NCI-H1436 treated with DMSO at 0.1 percent for 48 hours (cell line): ENCODE results near the gene POLH.

Experiments
- DNase-seq: peaks from one replicate; lab custom pipeline; 2025; lab: John Stamatoyannopoulos, UW

POLH gene

DNA sequence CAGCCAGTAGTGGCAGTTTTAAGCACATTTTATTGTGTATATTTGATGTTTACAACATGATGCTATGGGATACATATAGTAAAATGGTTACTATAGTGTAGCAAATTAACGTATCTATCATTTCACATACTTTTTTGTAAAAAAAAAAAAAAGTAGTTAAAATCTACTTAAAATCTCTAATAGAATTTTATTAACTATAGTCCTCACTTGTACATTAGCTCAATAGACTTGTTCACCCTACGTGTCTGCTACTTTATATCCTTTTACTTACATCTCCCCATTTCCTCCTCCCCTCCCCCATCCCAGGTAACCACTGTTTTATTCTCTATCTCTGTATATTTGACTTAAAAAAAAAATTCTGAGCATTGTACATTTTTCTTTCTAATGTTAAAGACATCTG, 30.0 kb downstream of the POLH start:
- no peak for DNase-seq

- peak; percentile 14 for DNase-seq
Measured at GRCh38 chr6:43608310-43608763, 32.4 kb downstream of the POLH start.

- DNase-seq: no peak
Measured at GRCh38 chr6:43608807-43609206, 32.8 kb downstream of the POLH start.

DNA sequence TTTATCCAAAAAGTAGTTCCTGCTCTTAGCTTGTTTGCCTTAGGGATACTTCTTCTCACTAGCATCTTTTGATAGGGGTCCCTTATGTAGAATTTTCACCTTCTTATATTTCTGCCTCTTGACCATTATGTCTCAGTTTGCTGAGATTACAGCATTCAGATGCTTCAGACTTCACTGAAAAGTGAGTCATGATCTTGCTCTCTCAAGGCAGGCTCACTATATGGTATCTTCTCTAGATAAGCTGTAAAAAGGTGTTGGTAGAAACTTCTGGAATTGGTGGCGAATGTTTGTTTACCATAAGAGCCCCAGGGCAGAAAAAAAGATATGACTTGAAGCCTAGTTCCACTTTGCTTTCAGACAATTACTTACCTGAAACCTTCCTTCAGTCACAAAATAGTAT, 33.4 kb downstream of the POLH start:
- DNase-seq: no peak

- no peak for DNase-seq
Measured at GRCh38 chr6:43610431-43610830, 34.4 kb downstream of the POLH start.

DNA sequence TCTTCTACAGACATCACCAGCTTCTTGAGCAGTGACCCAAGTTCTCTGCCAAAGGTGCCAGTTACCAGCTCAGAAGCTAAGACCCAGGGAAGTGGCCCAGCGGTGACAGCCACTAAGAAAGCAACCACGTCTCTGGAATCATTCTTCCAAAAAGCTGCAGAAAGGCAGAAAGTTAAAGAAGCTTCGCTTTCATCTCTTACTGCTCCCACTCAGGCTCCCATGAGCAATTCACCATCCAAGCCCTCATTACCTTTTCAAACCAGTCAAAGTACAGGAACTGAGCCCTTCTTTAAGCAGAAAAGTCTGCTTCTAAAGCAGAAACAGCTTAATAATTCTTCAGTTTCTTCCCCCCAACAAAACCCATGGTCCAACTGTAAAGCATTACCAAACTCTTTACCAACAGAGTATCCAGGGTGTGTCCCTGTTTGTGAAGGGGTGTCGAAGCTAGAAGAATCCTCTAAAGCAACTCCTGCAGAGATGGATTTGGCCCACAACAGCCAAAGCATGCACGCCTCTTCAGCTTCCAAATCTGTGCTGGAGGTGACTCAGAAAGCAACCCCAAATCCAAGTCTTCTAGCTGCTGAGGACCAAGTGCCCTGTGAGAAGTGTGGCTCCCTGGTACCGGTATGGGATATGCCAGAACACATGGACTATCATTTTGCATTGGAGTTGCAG, 37.9 kb downstream of the POLH start:
- no peak for DNase-seq

- no peak for DNase-seq
Measured at GRCh38 chr6:43614396-43614730, 38.4 kb downstream of the POLH start.

DNA sequence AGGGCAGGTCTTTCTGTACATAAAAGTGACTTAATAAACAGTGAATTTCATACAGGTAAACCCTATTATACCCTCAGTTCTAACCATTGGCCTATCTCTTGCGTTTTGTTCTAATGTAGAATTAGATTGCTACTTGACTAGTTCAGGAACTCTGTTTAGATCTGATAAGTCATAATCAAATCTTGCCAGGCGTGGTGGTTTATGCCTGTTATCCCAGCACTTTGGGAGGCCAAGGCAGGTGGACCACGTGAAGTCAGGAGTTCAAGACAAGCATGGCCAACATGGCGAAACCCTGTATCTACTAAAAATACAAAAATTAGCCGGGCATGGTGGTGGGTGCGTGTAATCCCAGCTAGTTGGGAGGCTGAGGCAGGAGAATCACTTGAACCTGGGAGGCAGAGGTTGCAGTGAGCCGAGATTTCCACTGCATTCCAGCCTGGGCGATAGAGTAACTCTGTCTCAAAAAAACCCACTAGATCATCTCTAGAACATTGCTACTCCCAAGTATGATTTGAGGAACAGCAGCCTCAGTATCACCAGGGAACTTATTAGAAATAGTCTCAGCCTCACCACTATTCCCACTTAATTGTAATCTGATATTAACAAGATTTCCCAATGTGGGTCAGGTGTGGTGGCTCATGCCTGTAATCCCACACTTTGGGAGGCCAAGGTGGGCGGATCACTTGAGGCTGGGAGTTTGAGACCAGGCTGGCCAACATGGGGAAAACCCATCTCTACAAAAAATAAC, 40.9 kb downstream of the POLH start:
- DNase-seq: no peak

DNA sequence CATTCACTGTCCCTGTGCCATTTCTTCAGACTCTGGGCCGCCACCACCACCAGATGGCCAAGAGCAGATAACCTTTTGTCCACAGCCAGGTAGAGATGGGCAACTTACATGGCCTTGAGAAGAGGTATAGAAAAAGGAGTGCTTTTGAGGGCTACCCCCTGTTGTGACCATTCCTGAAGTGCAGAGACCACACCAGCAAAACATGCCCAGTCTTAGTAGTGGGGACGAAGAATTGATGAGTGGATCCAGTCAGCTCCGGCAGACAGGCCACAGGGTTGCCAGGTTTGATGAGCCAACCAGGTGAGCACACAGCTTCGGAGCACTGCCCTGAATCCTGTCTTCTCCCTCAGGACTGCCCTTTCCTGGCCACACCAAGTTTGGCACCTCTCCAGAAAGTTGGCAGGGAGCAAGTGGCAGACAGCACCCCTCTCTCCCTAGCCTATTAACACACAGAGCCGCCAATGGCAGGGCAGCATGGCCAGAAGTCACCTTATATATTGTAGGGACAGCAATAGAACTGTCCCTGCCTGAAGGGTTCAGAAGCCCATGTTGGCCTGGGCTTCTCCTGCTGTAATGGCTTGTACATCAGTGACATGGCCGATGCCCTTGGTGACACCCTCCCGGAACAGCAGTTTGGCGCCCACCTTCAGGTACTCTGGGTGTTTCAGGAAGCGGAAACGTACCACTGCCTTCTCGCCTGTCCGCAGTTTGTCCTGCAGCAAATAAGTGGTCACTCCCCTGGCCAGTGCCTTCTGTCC, 45.3 kb downstream of the POLH start:
- DNase-seq: no peak

DNA sequence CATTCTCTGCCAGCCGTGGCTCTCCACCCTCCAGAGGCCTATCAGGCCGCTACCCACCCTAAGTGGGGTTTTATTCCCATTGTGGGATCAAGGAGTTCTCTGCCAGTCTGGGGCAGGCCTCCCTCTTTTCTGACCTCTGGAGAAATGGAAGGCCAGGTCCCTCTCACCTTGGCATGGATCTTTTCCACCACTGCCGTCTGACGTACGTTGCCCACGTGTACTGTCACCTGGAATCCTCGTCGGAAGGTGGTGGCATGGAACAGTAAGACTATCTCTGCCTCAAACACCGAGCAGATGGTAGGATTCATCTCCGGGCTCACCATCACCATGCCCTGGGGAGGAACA, 45.8 kb downstream of the POLH start:
- no peak for DNase-seq

GRCh38 chr6:43622541-43622940, 46.6 kb downstream of the POLH start:
- DNase-seq: no peak

DNA sequence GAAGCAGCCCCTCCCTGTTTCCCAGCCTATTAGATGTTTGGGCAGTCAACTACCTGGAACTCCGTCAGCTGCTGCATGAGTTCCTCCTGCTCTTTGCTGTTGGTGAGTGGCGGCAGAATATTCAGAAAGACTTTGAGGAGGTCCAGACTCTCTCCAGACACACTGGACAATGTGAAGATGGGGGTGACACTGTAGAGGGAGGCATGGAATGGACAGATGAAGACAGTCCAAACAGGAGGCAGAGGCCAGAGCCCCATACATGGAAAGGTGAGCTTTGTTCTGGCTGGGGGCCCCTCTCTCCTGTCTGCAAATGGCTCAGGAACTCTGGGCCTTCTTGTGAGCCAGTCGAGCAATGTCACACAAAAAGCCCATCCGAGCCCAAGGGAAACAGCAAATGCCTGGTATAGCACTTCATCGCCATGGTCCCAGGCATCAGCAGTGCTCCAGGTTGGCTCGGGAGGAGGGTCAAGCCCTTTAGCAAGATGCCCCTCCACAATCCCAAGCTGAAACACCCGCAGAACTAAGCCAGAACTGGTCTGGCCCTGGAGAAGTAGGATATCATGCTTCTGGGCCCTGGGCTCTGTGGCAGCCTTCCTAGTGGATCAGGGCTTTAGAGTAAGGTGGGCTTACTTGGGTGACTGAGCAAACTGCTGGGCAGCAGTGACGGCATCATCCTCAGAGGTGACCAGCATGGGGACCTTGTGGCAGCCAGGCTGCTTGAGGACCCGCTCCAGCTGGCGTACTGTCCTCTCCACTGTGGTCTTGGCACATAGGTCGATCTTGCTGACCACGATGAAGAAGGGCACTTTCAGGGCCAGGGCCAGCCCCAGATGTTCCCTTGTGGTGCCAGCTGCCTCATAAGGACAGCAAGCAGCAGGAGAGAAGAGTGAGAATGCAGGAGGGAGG, 48.1 kb downstream of the POLH start:
- DNase-seq: no peak

DNA sequence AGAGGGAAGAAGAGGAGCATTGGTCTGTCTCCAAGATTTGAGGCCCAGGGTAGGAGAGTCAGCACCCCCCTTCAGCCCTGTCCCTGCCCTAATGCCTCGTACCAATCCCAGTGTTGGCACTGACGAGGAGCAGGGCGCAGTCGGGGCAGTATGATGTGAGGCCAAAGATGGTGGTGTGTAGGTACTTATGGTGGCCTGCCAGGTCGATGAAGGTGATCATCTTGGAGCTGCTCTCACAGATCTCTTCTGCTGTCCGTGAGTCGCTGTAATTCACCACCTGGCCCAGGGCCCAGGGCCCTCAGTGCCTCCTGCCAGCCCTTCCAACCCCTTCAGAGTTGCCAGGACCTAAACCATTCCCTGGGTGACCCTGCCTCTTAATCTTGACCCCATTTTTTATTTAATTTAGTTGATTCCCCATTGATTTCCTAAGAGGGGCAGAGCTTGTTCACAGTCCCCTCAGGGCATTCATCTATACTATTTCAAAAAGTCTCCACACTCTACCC, 48.9 kb downstream of the POLH start:
- DNase-seq: no peak

DNA sequence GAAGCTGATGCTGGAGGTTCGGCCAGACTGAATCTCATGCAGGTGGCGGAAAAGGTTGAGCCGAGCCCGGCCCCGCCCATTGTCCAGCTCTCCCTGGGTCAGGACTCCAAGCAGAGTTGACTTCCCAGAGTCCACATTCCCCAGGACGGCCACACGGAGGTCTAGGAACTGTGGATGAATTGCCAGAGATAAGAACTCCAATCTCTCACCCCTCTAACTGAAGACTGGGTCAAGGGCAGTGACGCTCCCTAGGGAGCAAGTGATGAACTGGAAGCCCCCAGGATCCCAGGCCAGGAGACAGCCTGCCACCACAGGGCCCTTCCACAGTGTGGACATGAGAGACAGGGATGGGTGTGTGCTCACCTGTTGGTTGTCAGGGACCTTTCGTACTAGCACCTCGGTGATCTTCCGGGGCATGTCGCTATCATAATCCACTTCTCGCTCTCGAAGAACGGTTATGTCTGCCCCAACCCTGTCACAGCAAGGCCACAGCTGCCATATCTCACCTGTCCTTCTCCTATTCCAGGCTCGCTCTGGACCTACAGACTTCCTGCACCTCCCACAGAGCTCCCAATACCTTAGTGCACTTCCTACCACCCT, 49.5 kb downstream of the POLH start:
- DNase-seq: no peak

DNA sequence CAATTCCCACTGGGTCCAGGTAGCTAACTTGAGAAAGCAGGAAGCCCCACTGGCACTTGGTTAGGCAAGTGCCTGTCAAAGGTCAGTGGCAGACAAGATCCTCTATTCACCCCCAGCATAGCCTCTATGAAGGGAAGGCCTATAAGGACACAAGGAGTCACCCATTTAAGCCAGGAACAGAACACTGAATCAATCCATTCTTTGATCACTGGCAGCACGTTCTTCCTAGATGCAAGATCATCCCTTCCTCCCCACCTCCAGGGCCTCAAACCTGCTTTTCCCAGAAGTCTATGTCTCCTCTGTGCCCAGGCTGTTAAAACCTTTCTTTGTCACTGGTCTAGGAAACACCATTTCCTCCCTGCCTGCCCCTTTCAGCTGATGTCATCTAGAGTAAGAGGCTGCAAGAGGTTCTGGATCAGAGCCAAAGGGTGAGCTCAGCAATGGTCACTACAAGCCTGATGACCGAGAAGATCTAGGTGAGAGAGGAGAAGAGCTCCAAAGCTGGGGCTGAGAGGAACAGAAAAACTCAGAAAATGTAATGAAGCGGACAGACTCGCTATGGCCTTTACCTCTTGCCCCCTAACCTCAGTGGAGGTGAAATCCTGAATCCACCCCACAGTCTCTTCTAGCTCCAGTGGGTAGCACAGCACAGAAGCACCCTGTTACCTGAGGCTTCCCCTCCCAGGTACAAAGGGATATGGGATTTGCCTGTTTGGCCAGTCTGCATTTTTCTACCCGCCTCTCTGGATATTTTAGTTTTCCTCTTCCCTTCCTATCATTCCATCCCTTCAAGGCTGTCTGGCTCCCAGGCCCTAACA, 51.2 kb downstream of the POLH start:
- DNase-seq: no peak

DNA sequence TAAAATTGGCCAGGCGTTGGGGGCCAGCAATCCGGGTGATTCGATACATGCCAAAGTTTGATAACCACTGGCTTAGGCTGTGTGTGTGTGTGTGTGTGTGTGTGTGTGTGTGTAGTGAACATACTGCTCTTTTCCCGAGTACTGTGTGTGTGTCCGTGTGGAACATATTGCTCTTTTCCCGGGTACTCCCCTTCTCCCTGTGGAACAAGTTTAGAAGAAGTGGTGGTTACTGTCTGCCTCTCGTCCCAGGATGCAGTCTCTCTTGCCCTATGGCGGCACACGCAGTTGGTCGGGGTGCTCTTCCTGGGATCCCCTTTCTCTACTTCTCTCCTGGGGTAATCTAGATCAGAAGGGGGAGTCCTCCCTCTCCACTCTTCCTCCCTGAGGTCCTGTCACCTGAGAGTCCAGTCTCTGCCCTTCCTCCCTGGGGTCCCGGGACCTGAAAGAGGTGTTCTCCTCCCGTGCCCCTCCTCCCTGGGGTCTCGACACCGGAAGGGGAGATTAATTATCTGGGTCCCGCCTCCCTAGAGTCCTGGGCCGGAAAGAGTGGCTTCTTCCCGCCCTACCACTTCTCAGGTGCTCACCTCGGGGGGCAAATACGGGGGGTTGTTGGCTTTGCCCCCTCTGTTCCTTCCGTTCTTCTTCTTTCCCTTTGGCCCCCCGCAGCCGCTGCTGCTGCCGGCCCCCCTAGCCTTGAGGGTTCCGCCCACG, 52.6 kb downstream of the POLH start:
- DNase-seq: no peak

DNA sequence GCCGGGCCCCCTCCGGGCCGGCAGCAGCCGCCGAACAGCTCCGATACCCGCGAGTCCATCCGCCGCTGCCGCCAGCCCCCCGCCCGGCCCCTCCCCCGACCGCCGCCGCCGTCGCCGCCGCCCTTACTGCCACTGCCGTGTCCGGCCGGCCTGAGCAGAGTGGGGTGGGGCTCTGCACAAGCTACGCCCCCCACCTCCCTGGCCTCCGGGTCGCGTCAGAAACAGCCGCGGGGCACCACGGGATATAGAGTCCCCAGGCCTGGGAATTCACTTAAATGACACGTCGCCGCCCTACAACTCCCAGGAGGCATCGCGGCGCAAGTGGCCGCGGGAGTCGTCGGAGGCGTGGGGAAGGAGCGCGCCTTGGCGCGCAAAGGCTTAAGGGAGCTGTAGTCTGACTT, 53.1 kb downstream of the POLH start, which contains the start of gene GTPBP2:
Gene GTPBP2 (minus strand): TSS at position 161 of the 401 bp plus-strand sequence. CDS start 102 bp downstream, at position 59.
- DNase-seq: peak; percentile 95

- DNase-seq: peak; percentile 94
Measured at GRCh38 chr6:43629505-43630300, 53.7 kb downstream of the POLH start.
